Islet precursor cell (in vitro differentiated cells): ENCODE measurements around the gene FABP6.
"Not testable (repeated sequence)": the region's sequence is repeated elsewhere in the genome, so short reads cannot be mapped to it uniquely, and the experiment has no call there.

Experiments used
- DNase-seq: peaks from one replicate; pipeline ENCODE4 v3.0.0-alpha.2; 2018

FABP6 gene

GRCh38 chr5:160227012-160227411 is 2.3 kb upstream of the FABP6 start:
- DNase-seq: no peak

- no peak for DNase-seq
Measured at GRCh38 chr5:160230686-160231527, 1.6 kb downstream of the FABP6 start.

GRCh38 chr5:160231783-160232342 is 2.6 kb downstream of the FABP6 start:
- no peak for DNase-seq

GRCh38 chr5:160233215-160233614 is 3.9 kb downstream of the FABP6 start:
- DNase-seq: no peak

- DNase-seq: no peak
Measured at GRCh38 chr5:160235731-160236130, 6.4 kb downstream of the FABP6 start.

- DNase-seq: no peak
Measured at GRCh38 chr5:160237571-160238093, 8.3 kb downstream of the FABP6 start.

GRCh38 chr5:160240350-160240749 is 11.0 kb downstream of the FABP6 start:
- no peak for DNase-seq

- no peak for DNase-seq
Measured at GRCh38 chr5:160242145-160242544, 12.8 kb downstream of the FABP6 start.

- DNase-seq: no peak
Measured at GRCh38 chr5:160245506-160246086, 16.3 kb downstream of the FABP6 start.

- DNase-seq: not testable (repeated sequence)
Measured at GRCh38 chr5:160249570-160249969, 20.3 kb downstream of the FABP6 start.

- DNase-seq: no peak
Measured at GRCh38 chr5:160250226-160250625, 20.9 kb downstream of the FABP6 start.

GRCh38 chr5:160250826-160251225 is 21.5 kb downstream of the FABP6 start:
- DNase-seq: no peak

GRCh38 chr5:160251406-160252155 is 22.3 kb downstream of the FABP6 start:
- no peak for DNase-seq

GRCh38 chr5:160252916-160253315 is 23.6 kb downstream of the FABP6 start:
- DNase-seq: no peak

- DNase-seq: no peak
Measured at GRCh38 chr5:160253441-160253840, 24.1 kb downstream of the FABP6 start.

GRCh38 chr5:160254706-160255105 is 25.4 kb downstream of the FABP6 start:
- no peak for DNase-seq

- no peak for DNase-seq
Measured at GRCh38 chr5:160259341-160259740, 30.0 kb downstream of the FABP6 start.

GRCh38 chr5:160260006-160260775 is 30.9 kb downstream of the FABP6 start:
- peak; percentile 71 for DNase-seq

GRCh38 chr5:160260881-160261815 is 31.8 kb downstream of the FABP6 start:
- peak; percentile 84 for DNase-seq

- DNase-seq: no peak
Measured at GRCh38 chr5:160262151-160263074, 33.1 kb downstream of the FABP6 start.
